Stimulated activated CD8-positive, alpha-beta memory T cell treated with anti-CD3 and anti-CD28 coated beads, Interleukin-12 subunit alpha, Interleukin-12 subunit beta, amount 100 ng/mL, for 1 hour (primary cell): ENCODE results near the gene TMIGD3.

Experiments used
- DNase-seq: peaks from one replicate; pipeline ENCODE4 v3.0.0-alpha.2; 2020; ENCODE audit warnings: low read depth

Gene TMIGD3

DNA sequence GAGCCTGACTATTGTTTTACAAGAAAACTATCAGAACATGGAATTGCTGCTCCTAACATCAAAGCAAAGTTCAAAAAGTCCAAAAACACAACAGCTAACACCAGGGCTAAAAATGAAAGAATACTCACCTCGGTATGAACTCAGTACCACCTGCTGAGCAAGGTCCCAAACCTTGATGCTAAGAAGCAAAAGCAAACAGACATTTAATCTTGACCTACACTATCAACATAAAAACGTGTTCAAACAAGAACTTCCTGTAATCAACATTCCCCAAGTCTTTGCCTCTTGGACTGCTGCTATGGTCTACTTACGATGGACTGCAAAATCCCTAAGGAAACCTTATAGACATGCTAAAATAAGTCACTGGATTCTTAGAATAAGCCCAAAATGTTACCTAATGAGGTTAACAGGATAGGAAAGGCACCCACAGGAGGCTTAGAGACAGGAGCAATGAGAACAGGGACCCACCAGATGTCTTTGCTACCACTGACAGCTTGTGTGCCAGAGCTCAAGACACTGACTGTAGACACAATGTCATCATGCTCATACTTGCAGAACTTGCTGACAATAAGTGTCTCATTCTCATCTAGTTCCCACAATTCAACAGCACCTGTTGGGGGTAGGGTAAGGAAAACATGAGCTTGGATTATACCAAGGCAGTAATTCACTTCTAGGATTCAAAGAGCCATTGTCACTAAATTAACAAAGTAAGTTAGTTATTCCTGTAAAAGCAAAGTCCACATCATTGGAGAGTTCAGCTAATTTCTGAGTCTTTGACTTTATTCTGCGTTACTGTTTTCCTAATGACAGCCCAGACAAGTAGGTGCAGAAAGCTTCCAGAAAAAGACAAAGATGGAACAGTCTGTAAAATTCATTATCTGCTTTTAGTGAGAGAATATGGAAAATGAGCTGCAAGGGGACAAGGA is 56.2 kb downstream of the TMIGD3 start:
- DNase-seq, result no peak

DNA sequence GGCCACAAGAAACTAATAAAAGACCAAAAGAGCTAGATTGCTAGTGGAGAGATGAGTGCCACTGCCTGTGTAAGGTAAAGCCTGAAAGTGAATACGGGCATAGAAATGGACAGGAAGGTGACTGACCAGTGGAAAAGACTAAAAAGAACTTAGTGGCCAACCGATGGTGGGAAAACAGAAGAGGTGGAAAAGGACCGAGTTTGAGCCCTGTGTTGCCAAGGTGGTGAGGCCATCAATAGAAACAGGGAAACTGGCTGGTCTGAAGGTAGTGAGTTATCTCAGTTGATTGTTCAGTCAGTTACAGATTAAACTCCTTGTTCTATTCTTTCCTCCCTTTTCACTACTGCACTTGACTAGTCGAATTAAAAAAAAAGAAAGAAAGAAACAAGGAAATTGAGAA is 56.9 kb downstream of the TMIGD3 start:
- no peak for DNase-seq

GRCh38 chr1:111444031-111444430 is 59.4 kb downstream of the TMIGD3 start:
- no peak for DNase-seq

DNA sequence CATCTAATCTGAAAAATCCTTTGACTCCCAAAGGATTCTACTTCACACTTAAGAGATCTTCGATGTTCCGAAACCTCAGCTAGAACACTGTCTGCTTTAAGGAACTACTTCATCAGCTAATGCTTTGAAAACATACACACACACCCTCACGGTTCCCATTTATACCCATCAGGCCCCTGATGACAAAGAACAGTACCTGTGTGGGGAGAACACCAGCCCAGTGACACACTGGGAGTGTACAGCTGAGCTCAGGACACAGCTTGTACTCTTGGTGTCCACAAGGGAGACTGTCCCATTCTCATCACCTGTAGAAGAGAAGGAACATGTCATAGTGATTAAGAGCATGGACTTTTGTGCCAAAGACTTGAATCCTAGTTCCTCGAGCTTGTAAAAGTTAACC is 61.0 kb downstream of the TMIGD3 start:
- DNase-seq, result no peak

DNA sequence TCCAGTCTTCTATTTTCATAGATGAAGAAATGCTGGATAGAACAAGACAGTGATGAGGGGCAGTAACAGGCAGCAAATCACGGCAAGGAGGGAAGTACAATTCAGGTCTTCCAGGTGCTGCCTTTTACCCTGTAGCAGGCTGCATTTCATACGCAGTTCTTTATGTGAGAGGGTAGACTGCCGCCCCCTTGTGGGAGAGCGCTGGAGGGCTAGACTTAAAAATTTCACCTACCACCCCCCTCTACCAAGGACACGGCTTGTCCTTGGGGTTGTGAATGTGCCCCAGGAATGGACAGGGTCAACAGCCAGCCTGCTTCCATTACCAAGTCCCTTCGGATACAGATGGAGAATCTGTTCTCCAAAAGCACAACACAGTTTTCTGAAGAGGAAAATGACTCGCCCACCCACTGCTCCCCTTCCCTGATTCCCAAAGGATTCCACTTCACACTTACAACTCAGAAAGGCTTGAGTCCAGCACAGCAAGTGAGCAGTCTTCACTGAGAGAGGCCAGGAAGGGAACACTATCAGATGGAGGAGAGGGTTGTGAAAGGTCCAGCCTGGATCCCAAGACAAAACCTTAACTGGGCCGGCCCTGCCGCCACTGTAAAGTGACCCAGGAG is 61.8 kb downstream of the TMIGD3 start:
- DNase-seq, result peak; percentile 41

GRCh38 chr1:111439461-111440351 is 63.7 kb downstream of the TMIGD3 start:
- no peak for DNase-seq

DNA sequence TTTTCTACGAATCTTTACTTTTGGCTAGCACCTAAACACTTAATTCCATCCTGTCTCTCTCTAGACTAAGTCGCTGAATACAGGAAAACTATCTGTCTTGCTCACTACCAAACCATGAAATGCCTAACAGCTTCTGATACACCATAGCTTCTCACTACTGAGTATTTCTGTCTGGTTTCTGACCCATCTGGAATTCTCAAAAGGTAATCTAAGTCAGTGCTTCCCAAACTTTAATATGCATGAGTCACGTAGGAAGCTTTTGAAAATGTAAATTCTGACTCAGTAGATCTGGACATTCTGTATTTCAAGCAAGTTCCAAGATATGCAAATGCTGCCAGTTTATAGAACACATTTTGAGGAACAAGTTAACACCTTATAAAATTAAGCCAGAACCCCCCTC is 66.7 kb downstream of the TMIGD3 start:
- DNase-seq, result no peak
